GM18505 (cell line): ENCODE measurements around the gene ANKRD31.
"Not testable (repeated sequence)": the region's sequence is repeated elsewhere in the genome, so short reads cannot be mapped to it uniquely, and the experiment has no call there.

ENCODE experiments used
- ATAC-seq: cut with Tn5 transposase; IDR thresholded peaks from one replicate; pipeline ENCODE4 v1.9.1; 2021; ENCODE audit not compliant: unreplicated experiment
- POLR2A ChIP-seq: IDR thresholded peaks from 4 replicates; pipeline ENCODE4 v1.6.1; 2011; ENCODE audit warnings: borderline replicate concordance; ENCODE audit not compliant: insufficient read depth, insufficient read length; ENCODE audit errors: extremely low read depth

ANKRD31 gene

GRCh38 chr5:75156585-75156984 lies 80.1 kb downstream of the ANKRD31 start:
- ATAC-seq = no peak
- no peak for TF ChIP-seq POLR2A

GRCh38 chr5:75152860-75153259 lies 83.8 kb downstream of the ANKRD31 start:
- no peak for TF ChIP-seq POLR2A
- ATAC-seq = no peak

- ATAC-seq = no peak
- no peak for TF ChIP-seq POLR2A
Observed at GRCh38 chr5:75148051-75148450, 88.6 kb downstream of the ANKRD31 start.

- ATAC-seq = no peak
- TF ChIP-seq POLR2A = no peak
Observed at GRCh38 chr5:75142566-75143136, 94.0 kb downstream of the ANKRD31 start.

- no peak for TF ChIP-seq POLR2A
Observed at GRCh38 chr5:75140277-75140676, 96.4 kb downstream of the ANKRD31 start.

GRCh38 chr5:75138689-75139088 lies 98.0 kb downstream of the ANKRD31 start:
- no peak for TF ChIP-seq POLR2A
- ATAC-seq = no peak

More at GRCh38 chr5:75140277-75140676, 96.4 kb downstream of the ANKRD31 start:
- ATAC-seq = no peak

GRCh38 chr5:75130818-75131349 lies 105.8 kb downstream of the ANKRD31 start:
- ATAC-seq = no peak
- no peak for TF ChIP-seq POLR2A

GRCh38 chr5:75116856-75117255 lies 119.8 kb downstream of the ANKRD31 start:
- no peak for TF ChIP-seq POLR2A
- ATAC-seq = no peak

- ATAC-seq = not testable (repeated sequence)
Observed at GRCh38 chr5:75114311-75114710, 122.4 kb downstream of the ANKRD31 start.

GRCh38 chr5:75113354-75114113 lies 123.1 kb downstream of the ANKRD31 start:
- ATAC-seq = no peak
- no peak for TF ChIP-seq POLR2A

- no peak for ATAC-seq
- no peak for TF ChIP-seq POLR2A
Observed at GRCh38 chr5:75108931-75109596, 127.6 kb downstream of the ANKRD31 start.

- ATAC-seq = no peak
- TF ChIP-seq POLR2A = no peak
Observed at GRCh38 chr5:75108515-75108914, 128.2 kb downstream of the ANKRD31 start.

- not testable (repeated sequence) for ATAC-seq
Observed at GRCh38 chr5:75095956-75096355, 140.7 kb downstream of the ANKRD31 start.

GRCh38 chr5:75091597-75091996 lies 145.1 kb downstream of the ANKRD31 start:
- ATAC-seq = no peak

More at GRCh38 chr5:75091597-75091996, 145.1 kb downstream of the ANKRD31 start:
- no peak for TF ChIP-seq POLR2A
